NCI-H1092 treated with DMSO at 0.1 percent for 48 hours (cell line): Measurements from ENCODE around the gene RHBDD3.

Experiments used
- DNase-seq: peaks from one replicate; lab custom pipeline; 2025; lab: John Stamatoyannopoulos, UW

Gene RHBDD3

GRCh38 chr22:29269230-29269604 is 1.4 kb upstream of the RHBDD3 start:
- no peak for DNase-seq

DNA sequence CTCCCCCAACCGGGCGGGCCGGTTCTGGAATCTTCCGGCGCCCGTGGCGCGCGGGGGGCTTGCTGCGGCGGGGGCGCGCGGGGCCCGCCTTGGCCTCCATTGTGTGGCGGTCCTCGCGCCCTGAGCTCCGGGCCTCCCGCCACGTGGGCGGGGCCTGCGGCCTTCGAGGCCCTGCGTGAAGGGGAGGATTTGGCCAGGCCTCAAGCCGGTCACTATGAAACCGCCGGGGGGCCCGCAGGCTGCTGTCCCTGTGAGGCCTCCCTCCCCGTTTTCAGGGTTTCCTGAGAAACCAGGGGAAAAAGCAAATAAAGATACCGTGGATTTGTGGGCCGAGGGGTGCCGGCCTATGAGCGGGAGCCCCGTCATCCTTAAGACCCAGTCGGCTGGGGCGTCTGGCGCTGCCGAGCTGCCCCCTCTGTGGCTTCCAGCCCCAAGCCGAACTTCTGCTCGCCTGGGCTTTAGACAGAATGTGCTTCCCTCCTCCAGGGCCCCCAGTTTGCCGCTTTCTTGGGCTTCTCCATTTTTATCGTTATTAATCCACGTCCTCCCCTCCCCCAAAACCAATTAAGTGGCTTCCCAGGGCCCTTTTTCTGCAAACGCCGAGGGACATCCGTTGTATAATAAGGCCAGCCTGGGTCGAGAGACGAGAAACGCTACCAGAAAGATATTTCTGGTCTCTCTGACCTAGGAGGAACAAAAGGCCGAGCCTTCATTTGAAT is 889 bp upstream of the RHBDD3 start:
- peak; percentile 61 for DNase-seq

DNA sequence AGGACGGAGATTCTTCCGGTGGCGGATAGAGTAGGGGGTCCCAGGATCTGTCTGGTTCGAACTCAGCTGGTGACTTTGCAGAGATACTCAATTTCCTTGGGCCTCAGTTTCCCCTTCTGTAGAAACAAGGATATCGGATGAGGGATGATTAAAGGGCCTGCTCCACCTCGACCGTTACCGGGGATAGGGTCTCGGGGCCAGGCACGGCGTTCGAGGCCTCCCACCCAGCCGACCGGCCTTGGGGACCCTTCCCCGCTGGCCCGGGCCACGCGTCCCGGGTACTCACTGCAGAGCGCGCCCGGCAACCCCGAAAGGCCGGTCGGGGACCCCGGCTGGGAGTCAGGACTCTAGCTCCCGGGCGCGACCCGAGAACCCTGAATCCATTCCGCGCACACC is 321 bp downstream of the RHBDD3 start:
- peak; percentile 30 for DNase-seq

DNA sequence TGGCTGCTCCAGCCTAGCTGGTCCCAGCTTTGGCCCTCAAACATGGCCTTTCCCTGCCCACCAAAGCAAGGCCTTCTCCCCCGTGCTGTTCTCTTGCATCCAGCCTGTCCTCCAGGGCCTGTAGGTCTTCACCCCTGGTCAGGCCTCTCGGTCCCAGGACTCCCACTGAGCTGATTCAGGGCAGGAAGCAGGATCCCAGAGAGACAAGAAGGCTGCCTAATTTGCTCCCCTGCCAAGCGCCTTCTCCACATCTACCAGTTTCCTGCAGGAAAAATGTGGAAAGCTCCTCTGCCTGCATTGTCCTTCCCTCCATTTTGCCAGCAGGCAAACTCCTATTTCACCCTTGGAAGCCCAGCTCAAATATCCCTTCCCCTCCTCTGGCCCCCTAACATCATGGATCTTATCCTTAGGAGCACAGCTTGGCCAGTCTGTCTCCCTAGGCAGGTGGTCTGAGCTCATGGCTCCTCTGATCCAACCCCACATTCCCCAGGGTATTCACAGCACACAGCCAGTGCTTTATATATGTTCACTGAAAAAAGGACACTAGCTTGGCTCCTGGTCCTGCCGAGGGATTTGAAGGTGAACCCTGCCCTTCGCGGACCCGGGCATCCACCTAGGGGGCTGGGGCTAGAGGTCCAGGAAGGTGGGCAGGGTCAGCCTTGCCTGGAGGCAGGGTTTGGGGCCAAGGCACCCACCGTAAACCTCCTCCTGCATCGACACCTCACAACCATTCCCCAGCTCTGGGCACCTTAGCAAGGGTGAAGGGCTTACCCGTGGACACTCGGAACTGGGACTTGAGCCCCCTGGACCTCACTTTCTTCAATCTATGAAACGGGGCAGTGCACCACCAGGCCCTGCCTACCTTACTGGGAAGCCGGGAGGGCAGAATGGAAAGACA is 968 bp downstream of the RHBDD3 start:
- no peak for DNase-seq

DNA sequence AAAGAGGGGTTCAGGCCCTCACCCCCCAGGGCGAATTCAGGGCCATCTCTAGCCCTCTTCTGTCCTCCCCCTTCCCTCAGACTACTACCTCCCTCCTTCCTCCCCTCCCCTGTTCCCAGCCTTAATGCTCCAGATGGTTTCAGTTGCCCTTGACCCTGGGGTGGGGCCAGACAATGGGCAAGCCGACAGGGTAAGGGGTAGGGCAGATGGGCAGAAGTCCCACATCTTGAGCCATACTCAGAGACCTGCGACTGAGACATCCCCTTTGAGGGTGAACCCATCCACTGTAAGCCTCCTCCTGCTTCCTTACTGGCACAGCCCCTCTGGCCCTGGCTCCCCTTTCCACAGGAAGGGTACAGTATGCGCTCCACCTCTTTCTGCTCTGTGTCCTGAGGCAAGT is 1.9 kb downstream of the RHBDD3 start:
- DNase-seq: no peak

- DNase-seq: no peak
These were observed 2.5 kb downstream of the RHBDD3 start for GRCh38 chr22:29265305-29265704.

DNA sequence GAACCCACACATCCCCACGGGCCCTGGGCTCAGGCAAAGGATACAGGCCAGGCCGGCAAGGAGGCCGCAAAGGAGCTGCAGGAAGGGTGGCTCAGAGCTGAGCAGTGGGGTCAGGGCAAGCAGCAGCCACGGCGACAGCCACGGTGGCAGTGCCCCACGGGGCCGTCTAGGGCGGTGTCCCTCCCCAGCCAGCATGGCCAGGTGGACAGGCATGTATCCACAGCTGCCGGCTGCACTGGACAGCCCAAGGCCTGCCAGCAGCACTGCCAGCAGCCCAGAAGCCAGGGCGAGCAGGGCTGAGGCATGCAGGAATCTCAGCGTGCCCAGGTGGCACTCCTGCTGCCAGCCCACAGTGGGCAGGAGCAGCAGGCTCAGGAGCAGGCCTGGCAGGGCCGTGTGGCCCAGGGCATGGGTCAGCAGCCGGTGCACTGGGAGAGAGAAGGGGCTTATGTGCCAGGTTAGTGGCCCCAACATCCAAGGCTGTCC is 3.9 kb downstream of the RHBDD3 start:
- DNase-seq: no peak

DNA sequence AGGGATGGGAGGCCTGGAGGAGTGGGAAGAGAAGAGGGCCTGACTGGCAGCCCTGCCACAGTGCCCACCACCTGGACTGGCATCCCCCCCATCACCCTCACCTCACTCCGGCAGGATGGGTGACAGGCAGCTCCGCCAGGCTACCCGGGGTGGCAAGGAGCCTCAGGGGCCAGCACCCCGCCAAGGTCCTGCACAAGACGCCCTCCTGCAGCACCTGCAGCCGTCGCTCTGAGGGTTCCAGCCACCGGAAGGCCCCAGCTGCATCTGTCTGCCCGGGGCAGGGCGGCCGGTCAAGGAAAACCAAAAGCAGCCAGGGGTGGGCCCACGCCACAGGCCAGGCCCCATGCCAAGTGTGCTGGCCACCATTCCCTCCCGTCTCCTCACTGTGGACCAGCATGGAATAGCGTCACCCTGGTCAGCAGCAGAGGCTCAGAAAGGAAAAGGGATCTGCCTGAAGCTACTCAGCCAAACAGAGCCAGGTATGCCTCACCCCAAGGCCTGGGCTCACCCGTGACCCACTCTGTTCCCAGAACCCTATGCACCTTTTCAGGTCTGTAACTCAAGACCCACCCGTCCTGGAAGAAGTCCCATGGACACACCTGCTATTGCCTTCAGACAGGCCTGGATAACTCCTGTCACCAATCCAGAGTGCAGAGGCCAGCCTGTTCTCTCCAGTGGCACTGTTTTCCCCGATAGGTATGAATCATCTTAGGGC is 7.0 kb downstream of the RHBDD3 start:
- no peak for DNase-seq

DNA sequence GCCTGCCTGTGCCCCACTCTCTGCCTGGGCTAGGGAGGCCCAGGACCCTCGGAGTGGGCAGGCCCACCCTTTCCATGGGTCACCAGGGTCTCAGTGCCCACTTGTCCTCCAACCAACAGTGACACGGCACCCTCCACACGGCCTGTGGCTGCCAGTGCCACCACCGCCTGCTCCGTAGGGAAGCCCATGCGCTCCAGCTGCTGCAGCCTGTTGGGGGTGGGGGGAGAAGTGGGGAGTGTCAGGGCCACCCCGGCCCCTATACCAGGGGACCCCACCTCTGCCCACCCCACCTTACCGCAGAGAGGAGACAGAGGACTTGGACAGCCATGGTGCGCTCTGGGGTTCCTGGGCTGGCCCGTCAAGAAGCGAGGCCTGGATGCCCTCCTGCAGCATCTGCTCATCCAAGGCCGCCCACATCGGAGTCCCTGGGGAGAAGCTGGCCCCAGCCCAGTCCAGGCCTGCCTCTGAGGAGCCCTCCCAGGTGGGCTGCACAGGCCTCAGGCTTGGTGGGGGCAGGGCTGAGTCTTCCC is 7.7 kb downstream of the RHBDD3 start:
- DNase-seq: no peak

DNA sequence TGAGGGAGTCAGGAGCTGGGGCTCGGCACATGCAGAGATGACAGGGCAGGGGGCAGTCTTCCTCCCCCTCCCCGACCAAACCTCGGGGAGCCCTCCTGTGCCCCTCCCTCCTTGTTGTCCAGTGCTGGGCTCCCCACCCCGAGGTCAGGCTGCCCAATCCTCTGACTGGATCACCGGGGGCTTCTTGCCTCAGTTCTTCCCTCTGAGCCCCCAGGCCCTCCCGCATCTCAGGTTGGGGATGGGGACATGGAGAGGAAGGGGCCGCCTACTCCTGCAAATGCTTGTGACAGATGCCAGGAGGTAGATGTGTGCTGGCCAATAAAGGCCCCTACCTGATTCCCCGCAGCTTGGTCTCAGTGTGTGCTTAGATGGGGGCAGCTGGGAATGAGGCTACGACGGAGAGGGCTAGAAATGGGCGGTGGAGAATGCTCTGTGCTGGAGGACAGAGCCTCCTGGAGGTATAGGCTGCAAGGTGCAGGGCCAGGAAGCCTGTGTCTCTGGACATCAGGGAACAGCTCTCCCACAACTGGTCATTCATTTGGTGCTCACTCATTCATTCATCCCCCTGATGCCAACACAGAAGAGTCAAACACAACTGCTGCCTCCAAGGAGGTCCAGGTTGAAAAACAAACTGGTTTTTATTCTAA is 8.4 kb downstream of the RHBDD3 start:
- DNase-seq: no peak

- DNase-seq: no peak
These were observed 9.2 kb downstream of the RHBDD3 start for GRCh38 chr22:29258407-29259252.

DNA sequence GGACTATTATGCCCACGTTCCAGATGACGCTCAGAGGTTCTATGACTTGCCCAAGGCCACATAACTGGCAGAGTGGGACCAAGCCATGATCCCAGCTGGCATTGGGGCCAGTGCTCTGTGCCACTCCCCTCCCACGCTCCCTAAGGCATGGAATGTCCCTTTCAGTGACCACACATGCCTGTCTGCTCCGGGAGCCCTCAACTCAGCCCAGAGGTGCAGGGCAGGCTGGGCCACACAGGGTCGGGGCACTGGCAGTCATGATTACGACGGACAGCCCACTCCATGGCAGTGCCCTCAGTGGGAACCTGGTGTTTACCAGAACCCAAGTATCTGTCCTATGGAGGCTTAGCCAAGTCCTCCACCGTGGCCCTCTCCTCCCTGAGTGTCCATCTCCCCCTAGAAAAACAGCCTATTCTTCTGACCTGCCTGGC is 10.0 kb downstream of the RHBDD3 start:
- DNase-seq: no peak

DNA sequence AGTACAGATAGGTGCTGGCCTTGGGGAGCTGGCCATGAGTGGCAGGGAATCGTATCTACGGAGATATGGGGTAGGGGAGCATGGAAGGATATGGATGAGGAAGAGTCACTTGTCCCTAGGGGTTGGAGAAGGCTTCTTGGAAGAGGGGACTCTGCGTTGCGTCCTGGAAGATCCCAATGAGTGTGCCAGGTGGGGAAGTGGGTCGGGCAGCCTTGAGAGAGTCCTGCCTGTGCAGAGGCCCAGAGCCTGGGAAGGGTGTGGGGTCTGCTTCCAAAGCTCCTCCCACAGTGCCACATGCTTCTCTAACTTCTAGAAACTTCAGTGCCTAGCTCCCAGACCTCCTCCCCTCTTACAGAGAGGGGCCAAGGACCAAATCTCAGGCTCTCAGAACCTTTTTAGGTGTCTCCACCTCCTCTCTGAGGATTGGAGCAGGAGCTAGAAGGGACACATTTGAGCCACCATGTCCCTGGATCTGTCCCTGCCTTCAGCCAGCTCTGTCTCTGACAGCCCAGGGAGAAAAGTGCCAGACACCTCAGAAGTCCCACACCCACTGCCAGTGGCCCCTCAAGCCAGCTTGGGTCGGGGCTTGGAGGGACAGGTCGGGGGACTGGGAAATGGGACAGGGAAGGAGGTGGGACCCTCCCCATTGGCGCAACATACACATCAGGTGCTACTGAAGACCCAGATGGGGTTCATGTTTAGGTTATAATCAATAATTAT is 11.0 kb downstream of the RHBDD3 start:
- no peak for DNase-seq

- no peak for DNase-seq
These were observed 12.6 kb downstream of the RHBDD3 start for GRCh38 chr22:29255064-29255621.

DNA sequence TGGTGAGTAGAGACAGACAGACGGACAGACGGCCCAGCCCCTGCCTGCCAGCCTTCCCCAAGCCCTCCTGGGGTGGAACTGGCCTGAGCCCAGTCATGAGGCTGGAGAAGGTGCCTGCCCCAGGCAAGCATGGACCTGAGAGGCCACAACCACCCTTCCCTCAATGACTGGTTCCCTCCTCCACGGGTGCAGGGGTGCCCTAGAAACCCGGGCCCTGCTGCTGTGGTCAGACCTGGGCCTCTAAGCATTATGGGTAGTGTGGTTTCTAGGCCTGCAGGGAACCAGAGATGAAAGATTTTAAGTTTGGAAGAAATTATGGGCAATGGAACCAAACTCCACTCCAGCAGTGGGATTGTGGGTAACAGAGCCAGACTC is 13.5 kb downstream of the RHBDD3 start:
- DNase-seq: no peak

GRCh38 chr22:29253561-29254285 is 14.1 kb downstream of the RHBDD3 start:
- no peak for DNase-seq

DNA sequence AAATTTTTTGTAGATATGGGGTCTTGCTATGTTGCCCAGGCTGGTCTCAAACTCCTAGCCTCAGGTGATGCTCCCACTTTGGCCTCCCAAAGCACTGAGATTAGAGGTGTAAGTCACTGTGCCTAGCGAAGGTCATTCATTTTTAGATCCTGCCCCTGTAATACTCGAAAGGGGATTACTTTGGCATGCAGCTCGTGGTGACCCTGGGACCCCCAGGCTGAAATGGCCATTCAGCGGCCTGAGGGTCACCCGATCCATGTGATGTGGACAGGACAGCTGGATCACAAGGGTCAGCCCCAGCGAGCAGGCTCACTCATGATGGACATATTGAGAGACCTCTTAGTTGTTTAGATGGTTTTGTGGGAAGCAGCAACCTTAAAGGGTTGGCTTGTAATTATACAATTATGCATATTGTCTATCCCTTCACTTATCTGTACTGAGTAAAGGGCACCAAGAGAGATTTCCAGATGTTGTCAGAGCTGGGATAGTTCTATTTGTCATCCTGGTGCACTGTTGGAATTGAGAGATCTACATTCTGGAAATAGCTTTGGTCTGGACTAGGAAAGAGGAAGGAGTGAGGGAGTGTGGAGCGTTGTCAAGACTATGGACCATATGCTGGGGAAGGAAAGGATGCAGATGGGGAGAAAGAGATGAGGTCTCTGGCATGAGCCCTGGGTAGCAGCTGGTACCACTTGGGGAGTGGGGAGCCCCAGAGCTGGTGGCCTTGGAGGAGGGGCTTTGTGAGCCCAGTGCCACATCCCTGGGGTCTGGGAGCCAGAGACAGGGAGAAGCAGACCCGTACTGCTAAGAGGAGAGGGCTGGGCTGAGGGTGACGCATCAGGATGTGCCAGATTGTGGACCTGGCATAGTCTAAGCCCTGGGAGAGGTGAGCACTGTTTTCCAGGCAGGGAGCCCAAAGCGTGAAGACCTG is 15.5 kb downstream of the RHBDD3 start:
- no peak for DNase-seq

GRCh38 chr22:29251265-29251664 is 16.5 kb downstream of the RHBDD3 start:
- DNase-seq: no peak
